Neural progenitor cell (in vitro differentiated cells): ENCODE measurements around the gene PRKAB1. TPM values are rescaled to one million over a fixed set of nuclear protein-coding genes. Genes with fewer than 3 reads are reported as not detected.

Experiments
- DNase-seq: peaks from one replicate; pipeline ENCODE4 v3.0.0-alpha.2; 2016; ENCODE audit warnings: low spot score
- H2AFZ ChIP-seq: fragments of 200-600 bp; sonication (generic); replicated peaks from 2 replicates; pipeline ENCODE4 v1.6.1; 2016; ENCODE audit warnings: antibody characterized with exemption
- H3F3A ChIP-seq: fragments of 200-600 bp; sonication (generic); 2 replicates; pipeline ENCODE4 v1.6.1; 2016; ENCODE audit warnings: antibody characterized with exemption, low read depth
- H3K27ac ChIP-seq: fragments of 200-600 bp; sonication (generic); 2 replicates; pipeline ENCODE4 v1.5.1; 2016; ENCODE audit warnings: mild to moderate bottlenecking
- H3K27me3 ChIP-seq: fragments of 200-600 bp; sonication (generic); 2 replicates; pipeline ENCODE4 v1.6.1; 2016; ENCODE audit warnings: mild to moderate bottlenecking, moderate library complexity
- H3K36me3 ChIP-seq: fragments of 200-600 bp; sonication (generic); 2 replicates; pipeline ENCODE4 v1.5.1; 2016
- H3K4me1 ChIP-seq: fragments of 200-600 bp; sonication (generic); 2 replicates; pipeline ENCODE4 v1.6.1; 2016; ENCODE audit warnings: mixed run types
- H3K4me2 ChIP-seq: fragments of 200-600 bp; sonication (generic); 2 replicates; pipeline ENCODE4 v1.6.1; 2016
- H3K4me3 ChIP-seq: fragments of 200-600 bp; sonication (generic); 2 replicates; pipeline ENCODE4 v1.5.1; 2016
- H3K79me2 ChIP-seq: fragments of 200-600 bp; sonication (generic); 2 replicates; pipeline ENCODE4 v1.6.1; 2016; ENCODE audit warnings: low read depth
- H3K9ac ChIP-seq: fragments of 200-600 bp; sonication (generic); 2 replicates; pipeline ENCODE4 v1.6.1; 2016
- H3K9me3 ChIP-seq: fragments of 200-600 bp; sonication (generic); 2 replicates; pipeline ENCODE4 v1.5.1; 2016; ENCODE audit warnings: low read depth
- H4K20me1 ChIP-seq: fragments of 200-600 bp; sonication (generic); 2 replicates; pipeline ENCODE4 v1.6.1; 2016; ENCODE audit warnings: low read depth
- H3K27ac Mint-ChIP-seq: 3 replicates; pipeline ENCODE4 v1.8.0; 2021; ENCODE audit warnings: mixed read lengths
- H3K27me3 Mint-ChIP-seq: 2 replicates; pipeline ENCODE4 v1.8.0; 2022; ENCODE audit warnings: low read depth, mild to moderate bottlenecking, inconsistent platforms, moderate library complexity, mixed read lengths; ENCODE audit not compliant: insufficient read depth
- H3K36me3 Mint-ChIP-seq: 3 replicates; pipeline ENCODE4 v1.8.0; 2021; ENCODE audit warnings: mixed read lengths
- H3K4me1 Mint-ChIP-seq: 3 replicates; pipeline ENCODE4 v1.8.0; 2021; ENCODE audit warnings: mixed read lengths
- H3K4me3 Mint-ChIP-seq: 3 replicates; pipeline ENCODE4 v1.8.0; 2021; ENCODE audit warnings: mild to moderate bottlenecking, moderate library complexity, mixed read lengths
- H3K9me3 Mint-ChIP-seq: 3 replicates; pipeline ENCODE4 v1.8.0; 2020; ENCODE audit warnings: mixed read lengths
- EZH2 ChIP-seq: fragments of 200-600 bp; sonication (generic); IDR thresholded peaks from 2 replicates; pipeline ENCODE4 v1.6.1; 2017; ENCODE audit warnings: antibody characterized with exemption, mild to moderate bottlenecking, moderate library complexity
- EZH2phosphoT487 ChIP-seq: fragments of 200-600 bp; sonication (generic); IDR thresholded peaks from 2 replicates; pipeline ENCODE4 v1.6.1; 2017; ENCODE audit warnings: antibody characterized with exemption
- total RNA-seq: library from RNA; depleted of rRNA; stranded (reverse); fragments of >200 nt; gene quantifications from 2 replicates; pipeline ENCODE4 v1.2.3, GENCODE V29; 2015; ENCODE audit warnings: low replicate concordance
- TF ChIP-seq, protein P1 (sequence below): fragments of 200-600 bp; sonication (generic); IDR thresholded peaks from 2 replicates; pipeline ENCODE4 v1.5.1; 2017; ENCODE audit warnings: antibody characterized with exemption, mild to moderate bottlenecking

Gene PRKAB1
- total RNA-seq, 1 donor from 2014 or later = 24.5 TPM

GRCh38 chr12:119683413-119683812 is 15.5 kb downstream of the PRKAB1 start:
- Histone ChIP-seq H3K36me3 (no peaks in the 10 kb centered on the region), H3K27me3 (no peaks in the 10 kb centered on the region), H3K9me3 (no peaks in the 10 kb centered on the region), H3K4me3 (no peak overlapping the region), H3K79me2 (no peaks in the 10 kb centered on the region), H3K9ac (no peak overlapping the region), H2AFZ (no peak overlapping the region), H3F3A (peaks cover 22% of the 10 kb centered on the region), H3K4me2 (no peak overlapping the region), H3K4me1 (peaks cover 12% of the 10 kb centered on the region), H4K20me1 (peaks cover 11% of the 10 kb centered on the region), H3K27ac (no peak overlapping the region)
- Mint-ChIP-seq H3K4me3 (no peak overlapping the region), H3K36me3 (peaks cover 33% of the 10 kb centered on the region), H3K27ac (no peak overlapping the region), H3K9me3 (no peaks in the 10 kb centered on the region), H3K27me3 (no peaks in the 10 kb centered on the region), H3K4me1 (peaks cover 5% of the 10 kb centered on the region)
- DNase-seq = no peak
- TF ChIP-seq EZH2 (no peak), EZH2phosphoT487 (no peak)
- TF ChIP-seq, protein P1, sequence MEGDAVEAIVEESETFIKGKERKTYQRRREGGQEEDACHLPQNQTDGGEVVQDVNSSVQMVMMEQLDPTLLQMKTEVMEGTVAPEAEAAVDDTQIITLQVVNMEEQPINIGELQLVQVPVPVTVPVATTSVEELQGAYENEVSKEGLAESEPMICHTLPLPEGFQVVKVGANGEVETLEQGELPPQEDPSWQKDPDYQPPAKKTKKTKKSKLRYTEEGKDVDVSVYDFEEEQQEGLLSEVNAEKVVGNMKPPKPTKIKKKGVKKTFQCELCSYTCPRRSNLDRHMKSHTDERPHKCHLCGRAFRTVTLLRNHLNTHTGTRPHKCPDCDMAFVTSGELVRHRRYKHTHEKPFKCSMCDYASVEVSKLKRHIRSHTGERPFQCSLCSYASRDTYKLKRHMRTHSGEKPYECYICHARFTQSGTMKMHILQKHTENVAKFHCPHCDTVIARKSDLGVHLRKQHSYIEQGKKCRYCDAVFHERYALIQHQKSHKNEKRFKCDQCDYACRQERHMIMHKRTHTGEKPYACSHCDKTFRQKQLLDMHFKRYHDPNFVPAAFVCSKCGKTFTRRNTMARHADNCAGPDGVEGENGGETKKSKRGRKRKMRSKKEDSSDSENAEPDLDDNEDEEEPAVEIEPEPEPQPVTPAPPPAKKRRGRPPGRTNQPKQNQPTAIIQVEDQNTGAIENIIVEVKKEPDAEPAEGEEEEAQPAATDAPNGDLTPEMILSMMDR = no peak

DNA sequence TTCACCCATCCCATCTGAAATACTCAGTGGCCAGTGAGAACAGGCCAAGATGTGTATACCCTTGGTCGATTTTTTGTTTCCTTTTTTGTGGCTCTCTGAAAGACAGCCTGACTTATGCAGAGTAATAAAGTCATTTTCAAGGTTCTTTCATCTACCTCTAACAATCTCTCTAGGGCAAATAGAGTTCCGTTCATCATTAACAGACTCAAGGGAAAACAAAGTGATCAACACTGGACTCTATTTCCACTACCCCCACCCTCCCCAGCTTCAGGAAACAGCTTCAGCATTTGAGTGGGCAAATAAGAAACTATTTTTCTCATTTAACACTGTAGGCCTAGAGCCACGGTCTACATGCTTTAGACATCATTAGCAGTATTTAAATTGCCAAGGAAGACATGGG is 15.9 kb downstream of the PRKAB1 start:
- no peak for DNase-seq
- no peaks in the 10 kb centered on the region for H3K79me2 ChIP-seq
- Mint-ChIP-seq H3K4me1 (peaks cover 4% of the 10 kb centered on the region), H3K27ac (no peak overlapping the region), H3K27me3 (no peaks in the 10 kb centered on the region), H3K4me3 (no peak overlapping the region), H3K9me3 (no peaks in the 10 kb centered on the region), H3K36me3 (peaks cover 29% of the 10 kb centered on the region)
- no peak overlapping the region for H3K27ac ChIP-seq
- no peak for TF ChIP-seq EZH2
- TF ChIP-seq, protein P1 = no peak
- no peak for TF ChIP-seq EZH2phosphoT487
- no peak overlapping the region for H3K4me3 ChIP-seq
- H4K20me1 ChIP-seq = peaks cover 7% of the 10 kb centered on the region
- H3K9me3 ChIP-seq = no peaks in the 10 kb centered on the region
- no peaks in the 10 kb centered on the region for H3K27me3 ChIP-seq
- no peak overlapping the region for H2AFZ ChIP-seq
- H3F3A ChIP-seq = peaks cover 19% of the 10 kb centered on the region
- H3K4me1 ChIP-seq = peaks cover 8% of the 10 kb centered on the region
- H3K4me2 ChIP-seq = no peak overlapping the region
- no peak overlapping the region for H3K9ac ChIP-seq
- H3K36me3 ChIP-seq = no peaks in the 10 kb centered on the region

GRCh38 chr12:119684711-119685369 is 16.9 kb downstream of the PRKAB1 start:
- H3K27me3 ChIP-seq = no peaks in the 10 kb centered on the region
- no peak for TF ChIP-seq EZH2phosphoT487
- TF ChIP-seq, protein P1 = no peak
- no peak for TF ChIP-seq EZH2
- H3K79me2 ChIP-seq = no peaks in the 10 kb centered on the region
- DNase-seq = no peak
- Mint-ChIP-seq H3K27ac (no peak overlapping the region), H3K4me1 (no peaks in the 10 kb centered on the region), H3K27me3 (no peaks in the 10 kb centered on the region), H3K36me3 (peaks cover 27% of the 10 kb centered on the region), H3K4me3 (no peak overlapping the region), H3K9me3 (no peaks in the 10 kb centered on the region)
- peak overlapping the region; percentile 53 for H3K27ac ChIP-seq
- no peaks in the 10 kb centered on the region for H3K9me3 ChIP-seq
- H3K9ac ChIP-seq = no peak overlapping the region
- no peaks in the 10 kb centered on the region for H4K20me1 ChIP-seq
- no peaks in the 10 kb centered on the region for H3K36me3 ChIP-seq
- H2AFZ ChIP-seq = no peak overlapping the region
- H3F3A ChIP-seq = peaks cover 12% of the 10 kb centered on the region
- no peak overlapping the region for H3K4me2 ChIP-seq
- no peak overlapping the region for H3K4me3 ChIP-seq
- no peaks in the 10 kb centered on the region for H3K4me1 ChIP-seq
